NCI-H2171 treated with DMSO at 0.1 percent for 48 hours (cell line): ENCODE results near the gene ATP8B3.

Experiments
- DNase-seq: peaks from one replicate; lab custom pipeline; 2025; lab: John Stamatoyannopoulos, UW

The ATP8B3 gene

DNA sequence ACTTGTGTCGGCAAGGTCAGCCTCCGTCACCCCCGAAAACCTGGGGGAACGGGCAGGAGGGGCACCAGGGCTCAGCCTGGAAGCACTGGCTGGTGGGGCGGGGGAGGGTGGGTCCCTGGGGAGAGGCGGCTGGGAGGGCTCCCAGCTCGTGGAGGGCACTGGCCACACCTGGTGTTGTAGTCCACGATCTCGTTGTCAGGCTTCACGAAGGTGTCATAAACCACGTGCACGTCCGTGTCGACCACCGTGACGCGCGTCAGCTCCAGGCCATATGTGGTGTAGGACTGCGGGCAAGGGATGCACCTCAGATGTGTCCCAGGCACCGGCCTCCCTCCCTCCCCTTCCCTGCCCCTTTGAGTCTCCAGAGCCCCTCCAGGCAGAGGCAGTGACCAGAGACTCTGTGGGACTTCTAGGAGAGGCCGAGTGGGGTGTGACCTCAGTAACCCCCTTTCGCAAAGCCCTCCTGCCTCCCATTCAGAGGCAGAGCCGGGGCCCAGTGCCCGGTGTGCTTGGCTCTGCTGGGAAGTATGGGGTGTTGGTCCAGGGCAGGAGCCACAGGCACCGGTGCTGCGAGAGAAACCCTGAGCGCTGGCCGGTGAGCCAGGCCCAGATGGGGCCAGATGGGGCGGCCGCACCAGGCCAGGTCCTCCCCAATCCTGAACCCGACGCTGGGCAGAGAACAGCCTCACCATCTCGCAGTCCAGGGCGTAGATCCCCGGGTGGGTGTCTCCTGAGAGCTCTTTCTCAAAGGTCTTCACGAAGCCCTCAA lies 4.6 kb upstream of the ATP8B3 start:
- DNase-seq: no peak

DNA sequence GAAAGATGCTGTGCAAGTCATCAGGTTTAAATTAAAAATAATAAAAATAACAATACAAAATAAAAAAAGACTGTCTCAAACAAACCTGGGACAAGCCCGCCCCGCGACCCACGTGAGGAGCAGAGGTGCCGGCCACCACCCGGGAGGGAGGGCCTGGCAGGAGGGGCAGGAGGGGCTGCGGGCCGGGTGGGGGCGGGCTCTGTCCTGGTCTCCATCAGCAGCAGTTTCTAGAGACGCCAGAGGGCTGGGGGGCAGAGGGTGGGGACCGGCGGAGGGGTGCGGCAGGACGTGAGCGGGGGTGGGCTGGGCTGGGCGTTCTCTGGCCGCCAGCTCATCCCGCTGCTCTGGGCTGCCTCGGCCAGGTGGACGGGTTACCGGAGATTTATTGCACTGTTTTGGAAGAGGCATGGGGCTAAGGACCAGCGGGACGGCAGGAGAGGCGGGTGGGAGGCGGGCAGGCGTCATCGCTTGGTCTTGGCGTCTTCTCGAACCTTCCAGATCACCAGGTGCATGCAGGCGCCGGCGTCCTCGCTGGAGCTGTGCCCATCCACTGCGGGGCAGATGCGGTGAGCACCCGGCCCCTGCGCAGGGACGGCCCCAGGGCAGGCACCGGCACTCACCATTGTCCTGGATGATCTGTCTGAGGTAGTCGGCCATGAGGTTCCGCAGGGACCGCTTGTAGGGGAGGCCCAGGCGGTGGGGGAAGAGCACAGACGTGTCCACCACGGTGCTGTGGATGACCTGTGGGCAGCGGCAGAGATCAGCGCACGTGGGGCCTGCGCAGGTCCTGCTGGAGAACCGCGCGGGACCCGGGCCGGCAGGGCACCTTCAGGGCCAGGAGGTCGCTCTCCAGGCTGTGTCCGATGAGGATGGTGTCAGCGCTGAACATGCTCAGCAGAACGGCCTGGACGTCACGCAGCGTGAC lies 3.8 kb upstream of the ATP8B3 start:
- DNase-seq: no peak

DNA sequence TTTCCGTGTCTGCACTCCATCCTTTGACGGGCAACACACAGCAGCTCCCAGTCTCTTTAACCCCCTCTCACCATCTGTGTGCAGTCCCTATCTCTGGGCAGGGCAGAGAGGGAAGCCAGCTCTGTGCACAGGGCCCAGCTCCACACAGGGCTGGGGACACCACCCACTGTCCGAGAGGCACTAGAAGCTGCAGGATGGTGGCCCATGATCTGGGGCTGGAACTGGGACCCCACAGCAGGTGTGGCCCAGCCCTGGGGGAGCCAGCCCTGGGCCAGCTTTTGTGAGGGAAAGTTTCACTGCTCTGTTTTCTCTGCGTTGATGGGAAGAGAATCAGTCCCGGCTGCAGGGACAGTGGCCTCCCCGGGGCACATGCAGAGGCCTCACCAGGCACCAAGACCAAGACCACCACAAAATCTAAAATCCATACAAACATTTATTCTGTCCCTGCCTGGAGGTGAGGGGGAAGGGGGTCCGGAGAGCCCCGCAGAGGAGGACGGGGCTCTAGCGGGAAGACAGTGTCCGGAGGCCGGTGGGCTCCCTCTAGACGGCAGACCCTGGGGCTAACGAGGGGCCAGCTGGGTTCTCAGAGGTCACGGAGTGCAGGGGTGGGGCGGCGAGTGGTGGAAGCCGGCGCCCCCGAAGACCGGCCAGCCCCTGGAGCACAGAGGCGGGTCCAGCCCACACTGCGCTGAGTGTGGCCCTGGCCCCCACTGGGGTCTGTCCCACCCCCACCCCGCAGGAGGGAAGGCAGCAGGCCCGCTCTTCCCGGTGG lies 2.9 kb upstream of the ATP8B3 start:
- DNase-seq: no peak

DNA sequence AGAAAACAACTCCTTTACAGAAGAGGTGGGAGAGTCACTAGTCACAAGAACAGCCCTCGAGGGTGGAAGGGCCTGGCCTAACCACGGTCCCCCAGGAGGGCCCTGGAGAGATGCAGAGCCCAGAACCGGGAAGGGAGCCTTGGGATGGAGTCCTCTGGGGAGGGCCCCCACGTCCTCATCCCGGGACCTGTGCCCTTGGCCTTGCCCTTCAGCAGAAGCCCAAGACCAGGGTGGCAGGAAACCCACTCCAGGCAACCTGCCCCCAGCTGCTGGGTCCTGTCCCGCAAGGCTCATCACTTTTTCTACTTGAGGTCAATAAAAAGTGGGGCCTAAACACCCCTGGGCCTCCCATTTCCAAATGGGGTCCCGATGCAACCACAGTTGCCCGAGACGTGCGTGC lies 2.3 kb upstream of the ATP8B3 start:
- DNase-seq: no peak

DNA sequence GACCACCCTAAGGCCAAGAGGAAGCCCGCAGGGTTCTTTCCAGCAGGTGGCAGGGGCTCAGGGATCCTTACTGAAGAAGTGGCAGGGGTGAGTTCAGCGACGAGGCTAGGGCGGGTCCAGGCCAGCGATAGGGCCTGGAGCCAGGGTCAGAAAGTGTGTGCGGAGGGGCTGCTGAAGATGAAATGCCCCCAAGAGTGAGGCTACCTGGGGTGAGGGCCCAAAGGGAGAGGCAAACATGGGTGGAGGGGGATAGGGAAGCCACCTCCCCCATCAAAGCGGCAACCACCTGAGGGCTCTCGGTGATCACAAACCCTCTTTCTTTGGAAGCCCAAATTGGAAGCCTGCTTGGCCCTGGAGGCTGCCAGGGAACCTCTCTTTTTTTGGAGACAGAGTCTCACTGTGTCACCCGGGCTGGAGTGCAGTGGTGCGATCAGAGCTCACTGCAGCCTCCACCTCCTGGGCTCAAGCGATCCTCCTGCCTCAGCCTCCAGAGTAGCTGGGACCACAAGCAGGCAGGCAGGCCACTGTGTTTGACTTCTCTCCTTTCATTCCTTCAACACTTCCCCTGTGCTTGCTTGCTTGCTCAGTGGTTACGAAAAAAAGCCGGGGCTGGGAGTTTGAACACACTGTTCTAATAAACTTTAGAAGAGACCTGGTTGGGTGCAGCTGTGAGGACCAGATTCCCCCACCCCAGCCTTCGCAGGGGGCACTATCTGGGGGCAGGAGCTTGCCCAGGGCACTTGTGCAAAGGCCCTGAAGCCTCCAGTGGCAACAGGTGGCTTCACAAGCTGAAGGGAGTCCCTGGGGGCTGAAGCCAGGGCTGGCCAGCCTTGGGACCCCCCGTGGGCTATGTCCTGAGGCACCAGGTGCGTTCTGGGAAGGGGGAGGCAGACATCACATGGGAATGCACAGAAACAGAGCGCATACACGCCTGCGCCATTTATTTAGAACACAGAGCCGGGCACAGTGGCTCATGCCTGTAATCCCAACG lies 1.4 kb upstream of the ATP8B3 start:
- DNase-seq: no peak

DNA sequence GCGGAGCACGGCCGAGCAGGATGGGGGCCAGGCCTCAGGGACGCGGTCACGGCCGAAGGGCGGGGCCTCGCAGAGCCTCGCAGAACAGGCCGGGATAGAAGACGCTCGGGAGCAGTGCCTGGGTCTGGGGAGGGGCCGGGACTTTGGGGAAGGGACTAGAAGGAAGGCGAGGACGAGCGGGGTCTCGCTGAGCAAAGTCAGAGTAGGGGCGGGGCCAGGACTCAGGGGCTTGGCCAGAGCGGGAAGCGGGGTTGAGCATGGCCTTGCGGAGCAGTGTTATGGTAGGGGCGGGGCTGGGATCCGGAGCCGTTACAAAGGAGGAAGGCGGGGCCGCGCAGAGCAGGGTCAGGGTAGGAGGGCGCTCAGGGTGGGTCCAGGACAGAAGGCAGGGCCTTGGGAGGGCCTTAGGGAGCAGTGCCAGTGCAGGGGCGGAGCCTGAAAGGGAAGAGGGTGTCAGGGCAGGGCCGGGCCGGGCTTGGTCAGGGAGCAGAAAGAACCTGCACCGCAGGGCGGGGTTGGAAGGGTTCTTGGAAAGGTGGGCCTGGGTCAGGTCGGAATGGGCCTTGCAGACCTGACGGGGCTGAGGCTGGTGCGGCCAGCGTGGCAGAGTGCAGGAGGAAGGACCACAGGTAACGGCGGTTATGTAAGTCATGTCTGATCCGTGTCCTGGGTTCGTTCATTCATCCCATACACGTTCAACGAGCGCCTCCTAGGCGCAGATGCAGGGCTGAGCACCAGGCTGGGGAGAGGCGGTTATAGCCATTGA lies 533 bp upstream of the ATP8B3 start:
- DNase-seq: peak; percentile 92

DNA sequence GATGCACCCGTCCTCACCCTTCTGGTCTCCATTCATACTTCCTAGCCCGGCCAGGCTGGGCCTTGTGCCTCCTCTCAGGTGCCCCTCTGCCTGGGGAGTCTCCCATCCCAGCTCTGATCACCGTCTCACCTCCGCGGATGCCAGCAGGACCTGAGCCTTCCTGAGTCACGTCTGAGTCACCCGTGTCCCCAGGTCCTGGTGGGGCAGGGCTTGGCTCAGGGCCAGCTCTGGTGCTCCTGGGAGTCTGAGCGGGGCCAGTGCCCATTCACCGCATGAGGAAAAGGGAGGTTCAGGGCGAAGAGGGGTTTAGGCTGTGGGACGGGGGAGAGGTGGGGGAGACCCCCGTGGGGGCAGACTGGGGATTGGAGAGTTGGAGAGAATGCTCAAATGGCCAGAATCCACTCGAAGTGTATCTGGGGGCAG lies 593 bp downstream of the ATP8B3 start:
- DNase-seq: no peak

DNA sequence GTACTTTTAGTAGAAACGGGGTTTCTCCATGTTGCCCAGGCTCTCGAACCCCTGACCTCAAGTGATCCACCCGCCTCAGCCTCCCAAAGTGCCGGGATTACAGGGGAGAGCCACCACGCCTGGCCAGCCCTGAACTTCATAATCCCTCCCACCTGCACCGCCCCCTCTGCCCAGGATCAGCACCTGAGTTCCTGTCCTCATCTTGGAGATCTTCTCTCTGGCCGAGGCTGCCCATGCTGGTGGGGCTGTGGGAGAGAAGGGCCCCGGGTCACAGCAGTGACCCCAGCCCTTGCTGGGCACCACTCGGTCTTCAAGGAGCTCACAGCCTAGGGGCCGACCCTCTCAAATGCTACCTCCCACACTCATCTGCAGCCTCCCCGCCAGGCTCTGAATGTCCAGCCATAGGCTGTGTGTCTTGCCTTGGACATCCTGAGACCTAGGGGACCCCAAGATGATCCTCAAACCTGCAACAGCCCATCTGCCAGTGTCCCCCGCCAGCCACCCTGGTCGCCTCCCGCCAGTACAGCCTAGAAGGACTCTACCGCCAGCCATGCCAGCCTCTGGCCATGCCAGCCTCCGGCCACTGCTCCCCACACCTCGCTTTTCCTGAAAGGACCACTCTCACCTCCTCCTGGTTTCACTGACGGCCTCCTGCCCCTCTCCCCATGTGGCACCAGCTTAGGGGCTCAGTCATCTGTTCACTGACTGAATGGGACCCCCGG lies 1.5 kb downstream of the ATP8B3 start:
- DNase-seq: no peak

DNA sequence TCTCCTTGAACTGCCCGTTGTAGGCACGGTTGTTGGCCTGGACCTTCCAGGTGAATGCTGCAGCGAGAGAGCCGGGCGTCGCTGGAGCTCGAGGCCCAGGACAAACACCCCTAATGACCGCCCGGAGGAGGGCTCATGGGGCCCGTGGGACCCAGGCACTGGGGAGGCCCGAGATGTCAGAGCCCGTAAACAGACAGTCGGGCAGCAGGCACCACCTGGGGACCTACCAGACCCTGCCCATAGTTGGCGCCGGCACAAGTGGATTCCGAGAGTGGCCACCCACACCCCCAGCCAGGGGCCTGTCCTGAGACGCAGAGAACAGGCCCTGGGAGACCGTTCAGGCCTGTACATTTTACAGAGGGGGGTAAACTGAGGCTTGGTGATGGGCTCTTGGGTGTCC lies 2.4 kb downstream of the ATP8B3 start:
- DNase-seq: no peak

DNA sequence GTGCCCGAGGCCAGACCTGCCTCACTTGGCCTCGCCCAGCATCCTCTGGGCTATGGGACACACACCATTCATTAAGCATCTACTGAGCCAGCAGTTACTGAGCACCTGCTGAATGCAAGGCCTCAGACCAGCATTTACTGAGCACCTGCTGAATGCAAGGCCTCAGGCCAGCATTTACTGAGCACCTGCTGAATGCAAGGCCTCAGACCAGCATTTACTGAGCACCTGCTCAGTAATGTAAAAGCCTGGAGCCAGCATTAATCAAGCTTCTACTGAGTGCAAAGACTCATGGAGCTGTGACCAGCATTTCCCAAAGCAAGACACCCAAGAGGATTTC lies 3.7 kb downstream of the ATP8B3 start:
- DNase-seq: no peak

DNA sequence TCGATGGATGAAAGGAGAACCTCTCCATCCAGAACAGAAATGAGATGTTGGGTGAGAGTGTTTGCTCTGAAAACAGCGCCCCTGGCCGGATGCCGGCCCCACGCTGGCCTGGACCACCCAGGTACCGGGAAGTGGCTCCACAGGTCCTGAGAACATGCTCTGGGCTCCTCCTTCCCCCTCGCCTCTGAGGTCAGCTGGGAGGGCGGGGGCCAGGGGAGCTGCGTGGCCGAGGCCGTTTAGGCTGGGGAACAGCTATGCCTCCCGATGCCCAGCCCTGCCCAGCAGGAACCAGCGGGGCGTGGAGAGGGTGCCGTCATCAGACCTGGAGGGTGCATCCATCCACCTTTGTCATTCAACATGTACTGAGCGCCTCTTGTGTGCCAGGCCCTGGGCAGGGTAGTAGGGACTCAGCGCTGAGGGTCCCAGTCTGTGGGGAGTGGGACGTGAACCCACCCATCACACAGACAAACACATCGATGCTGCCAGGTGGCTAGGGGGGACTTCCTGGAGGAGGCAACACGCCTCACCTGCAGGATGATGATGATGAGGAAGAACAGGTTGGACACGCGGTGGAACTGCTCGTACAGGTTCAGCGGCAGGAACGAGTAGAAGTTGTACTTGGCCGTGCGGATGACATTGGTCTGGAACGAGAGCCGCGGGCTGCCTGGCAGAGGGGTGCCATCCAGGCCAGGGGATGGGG lies 4.2 kb downstream of the ATP8B3 start:
- no peak for DNase-seq

DNA sequence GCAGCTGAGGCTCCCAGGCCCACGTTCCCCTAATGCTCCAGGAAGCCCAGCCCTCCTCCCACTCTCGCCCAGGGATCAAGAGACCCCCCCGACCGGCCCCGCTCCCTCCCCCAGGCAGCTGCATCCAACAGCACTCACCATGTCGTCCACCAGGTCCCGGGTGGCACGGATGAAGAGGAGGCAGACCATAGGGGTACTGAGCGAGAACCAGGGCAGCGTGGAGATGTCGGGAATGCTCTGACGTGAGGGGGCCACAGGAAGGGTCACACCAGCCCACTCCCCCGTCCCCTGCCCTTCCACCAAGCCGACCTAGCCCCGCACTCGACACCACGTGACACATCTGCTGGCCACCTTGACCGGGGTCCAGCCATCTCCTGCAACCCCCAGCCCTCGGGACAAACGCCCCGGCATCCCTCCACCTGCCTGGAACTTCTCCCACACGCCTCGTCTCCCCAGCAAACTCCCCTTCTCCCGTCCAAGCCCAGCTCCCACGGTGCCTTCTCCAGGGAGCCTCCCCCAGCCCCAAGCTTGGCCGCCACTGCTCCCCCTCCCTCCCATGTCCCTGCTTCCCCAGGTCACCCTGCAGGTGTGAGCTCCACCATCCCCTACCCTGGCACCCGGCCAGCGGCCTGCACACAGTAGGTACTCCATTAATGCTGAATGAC lies 4.9 kb downstream of the ATP8B3 start:
- DNase-seq: no peak

DNA sequence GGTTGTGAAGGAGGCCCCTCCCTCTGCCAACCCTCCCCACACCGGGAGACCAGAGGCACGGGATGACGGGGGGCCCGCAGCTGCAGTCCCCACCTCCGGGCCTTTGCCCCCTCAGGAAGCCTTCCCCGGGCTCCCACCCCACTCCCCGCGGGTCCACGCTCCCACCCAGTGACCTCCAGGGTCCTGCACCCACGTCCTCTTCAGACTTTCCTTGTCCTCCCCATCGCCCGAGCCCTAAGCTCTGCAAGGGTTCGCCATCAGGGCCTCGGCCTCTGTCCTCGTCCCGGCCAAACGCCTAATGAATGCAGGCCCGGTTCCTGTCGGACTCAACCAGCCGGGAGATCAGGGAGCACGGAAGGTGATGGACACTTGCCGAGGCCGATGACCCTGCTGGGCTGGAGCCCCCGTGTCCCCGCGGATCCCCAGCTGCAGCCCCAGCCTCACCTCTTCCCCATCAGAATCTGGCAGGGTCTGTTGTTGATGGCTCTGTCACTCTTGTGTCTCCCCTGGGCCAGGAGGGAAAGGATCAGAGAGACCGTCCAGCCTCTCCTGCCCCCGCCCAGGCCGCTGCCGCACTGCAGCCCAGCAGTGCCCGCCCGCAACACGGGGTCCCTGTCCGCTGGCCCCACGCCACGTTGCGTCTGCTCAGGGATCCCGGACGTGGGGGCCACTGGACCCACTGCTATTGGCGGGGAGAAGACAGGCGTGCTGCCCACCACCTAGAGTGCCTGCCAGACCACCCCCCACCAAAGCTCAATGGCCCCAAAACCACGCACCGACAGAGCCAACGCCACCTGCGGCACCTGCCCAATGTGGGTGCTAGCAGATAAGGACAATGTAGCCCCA lies 5.7 kb downstream of the ATP8B3 start:
- DNase-seq: no peak

DNA sequence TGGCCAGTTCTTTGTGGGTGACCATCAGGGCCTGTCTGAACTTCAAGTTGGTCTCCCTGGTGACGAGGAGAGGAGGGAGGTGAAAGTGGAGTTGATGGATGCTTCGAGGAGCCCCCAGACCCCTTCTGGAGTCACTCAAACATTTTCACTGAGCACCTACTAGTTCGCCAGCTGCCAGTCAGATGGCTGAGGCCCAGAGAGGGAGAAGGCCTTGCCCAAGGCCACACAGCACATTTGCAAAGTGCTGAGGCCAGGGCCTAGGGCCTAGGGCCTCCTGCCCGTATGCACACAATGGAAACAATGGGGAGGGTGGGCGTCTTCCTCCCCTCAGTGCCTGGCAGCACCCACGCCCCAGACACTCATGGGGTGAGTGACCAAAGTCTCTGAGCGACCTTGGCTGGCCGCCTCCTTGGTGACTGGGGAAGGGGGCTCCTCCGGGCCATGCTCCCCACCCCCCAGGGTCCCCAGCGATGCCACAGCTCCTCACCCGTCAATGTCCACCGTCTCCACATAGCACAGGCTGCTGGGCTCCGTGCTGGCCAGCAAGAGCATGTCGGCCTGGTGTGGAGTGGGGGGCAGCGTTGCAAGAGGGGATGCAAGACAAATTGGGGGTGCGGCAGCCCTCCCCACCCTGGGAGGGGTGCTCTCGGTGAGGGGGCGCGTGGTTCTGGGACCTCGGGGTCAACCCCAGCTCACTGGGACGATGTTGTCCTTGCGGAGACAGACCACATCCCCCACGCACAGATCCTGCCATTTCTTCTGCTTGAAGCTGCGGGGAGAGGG lies 6.5 kb downstream of the ATP8B3 start:
- no peak for DNase-seq

DNA sequence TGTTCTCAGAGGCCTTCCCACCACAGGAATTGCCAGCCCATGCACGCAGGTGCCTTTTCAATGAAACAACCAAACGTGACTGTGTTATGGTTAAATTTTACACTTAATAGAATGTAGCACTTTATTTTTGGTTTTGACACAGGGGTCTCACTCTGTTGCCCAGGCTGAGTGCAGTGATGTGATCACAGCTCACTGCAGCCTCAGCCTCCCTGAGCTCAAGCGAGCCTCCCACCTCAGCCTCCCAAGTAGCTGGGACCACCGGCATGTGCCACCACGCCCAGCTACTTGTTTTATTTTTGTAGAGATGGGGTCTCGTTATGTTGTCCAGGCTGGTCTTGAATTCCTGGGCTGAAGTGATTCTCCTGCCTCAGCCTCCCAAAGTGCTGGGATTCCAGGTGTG lies 7.2 kb downstream of the ATP8B3 start:
- no peak for DNase-seq

DNA sequence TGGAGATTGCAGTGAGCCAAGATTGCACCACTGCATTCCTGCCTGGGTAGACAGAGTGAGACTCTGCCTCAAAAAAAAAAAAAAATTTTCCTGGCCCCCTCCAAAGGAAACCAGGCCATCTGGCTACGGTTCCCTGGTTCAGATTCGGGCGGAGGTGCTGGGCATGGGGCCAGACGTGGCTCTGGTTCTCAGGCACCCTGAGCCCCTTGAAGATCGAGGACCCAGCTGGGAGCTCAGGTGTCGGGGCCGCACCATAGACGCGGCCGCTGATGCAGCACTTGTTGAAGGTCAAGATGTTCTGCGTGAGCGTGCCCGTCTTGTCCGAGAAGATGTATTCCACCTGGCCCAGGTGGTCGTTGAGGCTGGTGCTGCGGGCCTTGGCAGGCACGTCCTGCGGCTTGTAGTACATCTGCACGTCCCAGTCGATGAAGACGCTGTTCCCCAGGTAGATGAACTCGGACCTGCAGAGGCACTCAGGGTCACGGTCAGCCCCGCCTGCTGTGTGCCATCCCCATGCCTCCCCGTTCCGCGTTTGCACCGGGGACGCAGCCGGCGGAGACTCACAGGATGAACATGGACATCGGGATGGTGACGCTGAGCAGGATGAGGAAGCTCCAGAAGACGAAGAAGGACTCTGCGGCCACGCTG lies 12.3 kb downstream of the ATP8B3 start:
- peak; percentile 83 for DNase-seq
